ENCODE measurements around the gene DNAJC16.

DNA sequence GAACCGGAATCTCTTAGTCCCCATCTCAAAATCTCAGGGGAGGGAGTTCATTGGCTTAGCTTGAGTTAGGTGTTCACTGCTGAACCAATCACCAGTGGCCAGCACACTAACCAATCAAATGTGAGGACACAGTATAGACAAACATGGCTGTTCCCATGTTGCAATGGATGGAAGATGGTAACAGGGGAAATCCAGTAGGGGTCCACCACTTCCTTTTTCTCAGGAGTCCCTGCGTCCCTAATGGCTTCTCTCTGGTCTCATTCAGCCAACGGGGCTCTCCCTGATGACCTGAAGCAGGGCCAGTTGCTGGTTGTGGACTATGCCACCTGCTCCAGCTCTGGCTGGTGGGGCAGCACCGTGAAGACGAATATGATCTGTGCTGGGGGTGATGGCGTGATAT is 41.0 kb upstream of the DNAJC16 start:
- TF ChIP-seq, protein P1, sequence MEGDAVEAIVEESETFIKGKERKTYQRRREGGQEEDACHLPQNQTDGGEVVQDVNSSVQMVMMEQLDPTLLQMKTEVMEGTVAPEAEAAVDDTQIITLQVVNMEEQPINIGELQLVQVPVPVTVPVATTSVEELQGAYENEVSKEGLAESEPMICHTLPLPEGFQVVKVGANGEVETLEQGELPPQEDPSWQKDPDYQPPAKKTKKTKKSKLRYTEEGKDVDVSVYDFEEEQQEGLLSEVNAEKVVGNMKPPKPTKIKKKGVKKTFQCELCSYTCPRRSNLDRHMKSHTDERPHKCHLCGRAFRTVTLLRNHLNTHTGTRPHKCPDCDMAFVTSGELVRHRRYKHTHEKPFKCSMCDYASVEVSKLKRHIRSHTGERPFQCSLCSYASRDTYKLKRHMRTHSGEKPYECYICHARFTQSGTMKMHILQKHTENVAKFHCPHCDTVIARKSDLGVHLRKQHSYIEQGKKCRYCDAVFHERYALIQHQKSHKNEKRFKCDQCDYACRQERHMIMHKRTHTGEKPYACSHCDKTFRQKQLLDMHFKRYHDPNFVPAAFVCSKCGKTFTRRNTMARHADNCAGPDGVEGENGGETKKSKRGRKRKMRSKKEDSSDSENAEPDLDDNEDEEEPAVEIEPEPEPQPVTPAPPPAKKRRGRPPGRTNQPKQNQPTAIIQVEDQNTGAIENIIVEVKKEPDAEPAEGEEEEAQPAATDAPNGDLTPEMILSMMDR (IDR thresholded peaks at IDR 0.05; ENCODE audit: insufficient read depth, low read length) = no peak
- no peak for TF ChIP-seq SPI1 (IDR thresholded peaks at IDR 0.05; ENCODE audit: borderline replicate concordance, low read depth)
- TF ChIP-seq, protein P2, sequence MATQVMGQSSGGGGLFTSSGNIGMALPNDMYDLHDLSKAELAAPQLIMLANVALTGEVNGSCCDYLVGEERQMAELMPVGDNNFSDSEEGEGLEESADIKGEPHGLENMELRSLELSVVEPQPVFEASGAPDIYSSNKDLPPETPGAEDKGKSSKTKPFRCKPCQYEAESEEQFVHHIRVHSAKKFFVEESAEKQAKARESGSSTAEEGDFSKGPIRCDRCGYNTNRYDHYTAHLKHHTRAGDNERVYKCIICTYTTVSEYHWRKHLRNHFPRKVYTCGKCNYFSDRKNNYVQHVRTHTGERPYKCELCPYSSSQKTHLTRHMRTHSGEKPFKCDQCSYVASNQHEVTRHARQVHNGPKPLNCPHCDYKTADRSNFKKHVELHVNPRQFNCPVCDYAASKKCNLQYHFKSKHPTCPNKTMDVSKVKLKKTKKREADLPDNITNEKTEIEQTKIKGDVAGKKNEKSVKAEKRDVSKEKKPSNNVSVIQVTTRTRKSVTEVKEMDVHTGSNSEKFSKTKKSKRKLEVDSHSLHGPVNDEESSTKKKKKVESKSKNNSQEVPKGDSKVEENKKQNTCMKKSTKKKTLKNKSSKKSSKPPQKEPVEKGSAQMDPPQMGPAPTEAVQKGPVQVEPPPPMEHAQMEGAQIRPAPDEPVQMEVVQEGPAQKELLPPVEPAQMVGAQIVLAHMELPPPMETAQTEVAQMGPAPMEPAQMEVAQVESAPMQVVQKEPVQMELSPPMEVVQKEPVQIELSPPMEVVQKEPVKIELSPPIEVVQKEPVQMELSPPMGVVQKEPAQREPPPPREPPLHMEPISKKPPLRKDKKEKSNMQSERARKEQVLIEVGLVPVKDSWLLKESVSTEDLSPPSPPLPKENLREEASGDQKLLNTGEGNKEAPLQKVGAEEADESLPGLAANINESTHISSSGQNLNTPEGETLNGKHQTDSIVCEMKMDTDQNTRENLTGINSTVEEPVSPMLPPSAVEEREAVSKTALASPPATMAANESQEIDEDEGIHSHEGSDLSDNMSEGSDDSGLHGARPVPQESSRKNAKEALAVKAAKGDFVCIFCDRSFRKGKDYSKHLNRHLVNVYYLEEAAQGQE (IDR thresholded peaks at IDR 0.05; ENCODE audit: insufficient replicate concordance, low read depth) = no peak

Data from HL-60 (cell line).